ENCODE results near the gene THRB. TPM values are rescaled to one million over a fixed set of nuclear protein-coding genes. Genes with fewer than 3 reads are reported as not detected.
"Not testable (repeated sequence)": the region's sequence is repeated elsewhere in the genome, so short reads cannot be mapped to it uniquely, and the experiment has no call there.

Gene THRB
- total RNA-seq, 1 donor from 2014 or later, result 19.7 TPM

GRCh38 chr3:24405057-24405456 is 89.6 kb downstream of the THRB start:
- H3K27ac ChIP-seq, result no peak overlapping the region
- DNase-seq, result no peak
- H3K4me1 ChIP-seq, result no peaks in the 10 kb centered on the region
- no peaks in the 10 kb centered on the region for H3K36me3 ChIP-seq
- no peak for ATAC-seq
- intact Hi-C loops (cut with DNase I), result no loop called here
- H3K4me3 ChIP-seq, result no peak overlapping the region
- no peaks in the 10 kb centered on the region for H3K27me3 ChIP-seq
- no peak for TF ChIP-seq CTCF (IDR thresholded peaks at IDR 0.05)
- no peaks in the 10 kb centered on the region for H3K9me3 ChIP-seq

GRCh38 chr3:24401811-24402185 is 92.9 kb downstream of the THRB start:
- no peak for ATAC-seq
- H3K9me3 ChIP-seq, result no peaks in the 10 kb centered on the region
- no peak for DNase-seq
- H3K27me3 ChIP-seq, result no peaks in the 10 kb centered on the region
- H3K27ac ChIP-seq, result no peak overlapping the region
- no peak for TF ChIP-seq CTCF (IDR thresholded peaks at IDR 0.05)
- H3K4me3 ChIP-seq, result no peak overlapping the region
- H3K36me3 ChIP-seq, result no peaks in the 10 kb centered on the region
- H3K4me1 ChIP-seq, result no peaks in the 10 kb centered on the region
- intact Hi-C loops (cut with DNase I), result no loop called here

GRCh38 chr3:24401090-24401810 is 93.4 kb downstream of the THRB start:
- H3K4me1 ChIP-seq, result no peaks in the 10 kb centered on the region
- no peak overlapping the region for H3K27ac ChIP-seq
- no peak for TF ChIP-seq CTCF (IDR thresholded peaks at IDR 0.05)
- no peak overlapping the region for H3K4me3 ChIP-seq
- no peaks in the 10 kb centered on the region for H3K27me3 ChIP-seq
- ATAC-seq (no peak), DNase-seq (no peak)
- H3K36me3 ChIP-seq, result no peaks in the 10 kb centered on the region
- intact Hi-C loops (cut with DNase I), result no loop called here
- H3K9me3 ChIP-seq, result no peaks in the 10 kb centered on the region

- Histone ChIP-seq H3K27ac (no peak overlapping the region), H3K9me3 (no peaks in the 10 kb centered on the region), H3K36me3 (no peaks in the 10 kb centered on the region), H3K27me3 (no peaks in the 10 kb centered on the region), H3K4me3 (no peak overlapping the region), H3K4me1 (no peaks in the 10 kb centered on the region)
- DNase-seq (no peak), ATAC-seq (no peak)
- intact Hi-C loops (cut with DNase I), result no loop called here
- no peak for TF ChIP-seq CTCF (IDR thresholded peaks at IDR 0.05)
Measured at GRCh38 chr3:24400450-24400849, 94.2 kb downstream of the THRB start.

GRCh38 chr3:24400015-24400414 is 94.6 kb downstream of the THRB start:
- H3K4me1 ChIP-seq, result no peaks in the 10 kb centered on the region
- H3K27me3 ChIP-seq, result no peaks in the 10 kb centered on the region
- ATAC-seq (no peak), DNase-seq (no peak)
- TF ChIP-seq CTCF (IDR thresholded peaks at IDR 0.05), result no peak
- no peak overlapping the region for H3K27ac ChIP-seq
- no peaks in the 10 kb centered on the region for H3K9me3 ChIP-seq
- intact Hi-C loops (cut with DNase I), result no loop called here
- no peaks in the 10 kb centered on the region for H3K36me3 ChIP-seq
- no peak overlapping the region for H3K4me3 ChIP-seq

- no peak for DNase-seq
- no peak for TF ChIP-seq CTCF (IDR thresholded peaks at IDR 0.05)
- no peaks in the 10 kb centered on the region for H3K9me3 ChIP-seq
- no peaks in the 10 kb centered on the region for H3K27me3 ChIP-seq
- H3K4me3 ChIP-seq, result no peak overlapping the region
- H3K4me1 ChIP-seq, result no peaks in the 10 kb centered on the region
- no peak overlapping the region for H3K27ac ChIP-seq
- ATAC-seq, result no peak
- intact Hi-C loops (cut with DNase I), result no loop called here
- no peaks in the 10 kb centered on the region for H3K36me3 ChIP-seq
Measured at GRCh38 chr3:24399614-24400013, 95.0 kb downstream of the THRB start.

GRCh38 chr3:24398712-24399111 is 95.9 kb downstream of the THRB start:
- DNase-seq; H3K4me3 ChIP-seq; H3K9me3 ChIP-seq; H3K4me1 ChIP-seq; H3K36me3 ChIP-seq; H3K27ac ChIP-seq; ATAC-seq; intact Hi-C loops (cut with DNase I); H3K27me3 ChIP-seq: not testable (repeated sequence)
